KMS-11 (cell line): ENCODE data around the gene REEP1.

Source experiments
- H2AFZ ChIP-seq: fragments of 200-600 bp; sonication (generic); 2 replicates; pipeline ENCODE4 v1.6.1; 2016; ENCODE audit warnings: antibody characterized with exemption, mixed run types, low read depth
- H3K27ac ChIP-seq: fragments of 200-600 bp; sonication (generic); 2 replicates; pipeline ENCODE4 v1.6.1; 2016; ENCODE audit warnings: mild to moderate bottlenecking, mixed run types
- H3K27me3 ChIP-seq: fragments of 200-600 bp; sonication (generic); 2 replicates; pipeline ENCODE4 v1.6.1; 2017; ENCODE audit warnings: mild to moderate bottlenecking, low read depth, mixed run types, moderate library complexity; ENCODE audit not compliant: insufficient read depth
- H3K36me3 ChIP-seq: fragments of 200-600 bp; sonication (generic); 2 replicates; pipeline ENCODE4 v1.6.1; 2017; ENCODE audit warnings: mild to moderate bottlenecking, mixed run types; ENCODE audit not compliant: insufficient read depth
- H3K4me1 ChIP-seq: fragments of 200-600 bp; sonication (generic); 2 replicates; pipeline ENCODE4 v1.6.1; 2016; ENCODE audit warnings: mild to moderate bottlenecking, low read depth, mixed run types; ENCODE audit not compliant: poor library complexity, severe bottlenecking
- H3K4me2 ChIP-seq: fragments of 200-600 bp; sonication (generic); 2 replicates; pipeline ENCODE4 v1.7.0; 2016; ENCODE audit warnings: mild to moderate bottlenecking, mixed run types
- H3K4me3 ChIP-seq: fragments of 200-600 bp; sonication (generic); IDR thresholded peaks from 2 replicates; pipeline ENCODE4 v1.6.1; 2017; ENCODE audit warnings: low read depth, low read length, mixed read lengths; ENCODE audit not compliant: insufficient read depth
- H3K79me2 ChIP-seq: fragments of 200-600 bp; sonication (generic); 2 replicates; pipeline ENCODE4 v1.6.1; 2016; ENCODE audit warnings: low read depth, mixed run types; ENCODE audit not compliant: insufficient read depth
- H3K9ac ChIP-seq: fragments of 200-600 bp; sonication (generic); 2 replicates; pipeline ENCODE4 v1.6.1; 2016; ENCODE audit warnings: mild to moderate bottlenecking, mixed run types
- H4K20me1 ChIP-seq: fragments of 200-600 bp; sonication (generic); 2 replicates; pipeline ENCODE4 v1.6.1; 2016; ENCODE audit warnings: mild to moderate bottlenecking, mixed run types; ENCODE audit not compliant: insufficient read depth
- CTCF ChIP-seq: fragments of 200-600 bp; sonication (generic); conservative IDR thresholded peaks from 2 replicates; pipeline ENCODE4 v1.6.1; 2017; ENCODE audit warnings: low read depth, mild to moderate bottlenecking, antibody characterized with exemption, low read length, moderate library complexity, mixed read lengths

Gene REEP1

GRCh38 chr2:86311879-86312278 is 25.5 kb downstream of the REEP1 start:
- Histone ChIP-seq H3K27ac (no peak overlapping the region), H3K79me2 (no peaks in the 10 kb centered on the region), H4K20me1 (no peaks in the 10 kb centered on the region), H3K9ac (no peak overlapping the region), H3K36me3 (no peaks in the 10 kb centered on the region), H3K27me3 (no peaks in the 10 kb centered on the region), H3K4me3 (no peak overlapping the region), H2AFZ (no peak overlapping the region), H3K4me2 (no peak overlapping the region), H3K4me1 (no peaks in the 10 kb centered on the region)
- no peak for TF ChIP-seq CTCF

GRCh38 chr2:86309966-86310365 is 27.5 kb downstream of the REEP1 start:
- Histone ChIP-seq H3K4me2 (no peak overlapping the region), H3K79me2 (no peaks in the 10 kb centered on the region), H4K20me1 (no peaks in the 10 kb centered on the region), H2AFZ (no peak overlapping the region), H3K27me3 (no peaks in the 10 kb centered on the region), H3K9ac (no peak overlapping the region), H3K4me3 (no peak overlapping the region), H3K4me1 (no peaks in the 10 kb centered on the region), H3K27ac (no peak overlapping the region), H3K36me3 (no peaks in the 10 kb centered on the region)
- TF ChIP-seq CTCF = no peak

GRCh38 chr2:86308984-86309695 is 28.3 kb downstream of the REEP1 start:
- Histone ChIP-seq H3K4me3 (no peak overlapping the region), H3K27me3 (no peaks in the 10 kb centered on the region), H3K36me3 (no peaks in the 10 kb centered on the region), H3K79me2 (no peaks in the 10 kb centered on the region), H3K4me1 (no peaks in the 10 kb centered on the region), H3K27ac (no peak overlapping the region), H3K4me2 (no peak overlapping the region), H2AFZ (no peak overlapping the region), H3K9ac (no peak overlapping the region), H4K20me1 (no peaks in the 10 kb centered on the region)
- TF ChIP-seq CTCF = no peak

- Histone ChIP-seq H4K20me1 (no peaks in the 10 kb centered on the region), H3K4me1 (no peaks in the 10 kb centered on the region), H2AFZ (no peak overlapping the region), H3K9ac (no peak overlapping the region), H3K4me2 (no peak overlapping the region), H3K79me2 (no peaks in the 10 kb centered on the region), H3K36me3 (no peaks in the 10 kb centered on the region), H3K27me3 (no peaks in the 10 kb centered on the region), H3K27ac (no peak overlapping the region), H3K4me3 (no peak overlapping the region)
- no peak for TF ChIP-seq CTCF
These were observed 29.1 kb downstream of the REEP1 start for GRCh38 chr2:86308356-86308755.
